HEK293 (cell line): ENCODE measurements around the gene OR10H3.

Experiments used
- CTCF ChIA-PET: fragments of 350-600 bp; formaldehyde crosslinking; extraction: SDS; loops from one replicate; lab custom pipeline; 2021; ENCODE audit warnings: antibody characterized with exemption; lab: Yijun Ruan, JAX
- POLR2A ChIA-PET: fragments of 300-600 bp; formaldehyde crosslinking; extraction: SDS; loops from one replicate; lab custom pipeline; 2020; ENCODE audit warnings: antibody characterized with exemption, inconsistent platforms; lab: Yijun Ruan, JAX
- H3K27ac ChIP-seq: fragments of 200-500 bp; sonication (Bioruptor generic); 2 replicates; pipeline ENCODE4 v1.5.1; 2014; ENCODE audit warnings: low read depth, low read length, control low read depth, inconsistent platforms; ENCODE audit errors: extremely low read depth
- H3K36me3 ChIP-seq, 2 experiments: fragments of 200-500 bp in 1 of 2; sonication (Bioruptor generic) in 1 of 2; 1 replicate in 1 of 2; 2 replicates in 1 of 2; pipeline ENCODE4 v1.5.1; 2014 to 2017; ENCODE audit warnings: inconsistent platforms in 2 of 2, low read length in 2 of 2; ENCODE audit not compliant: control insufficient read depth in 2 of 2, insufficient read depth in 1 of 2
- H3K4me1 ChIP-seq: fragments of 200-500 bp; sonication (Bioruptor generic); 2 replicates; pipeline ENCODE4 v1.5.1; 2014; ENCODE audit warnings: mild to moderate bottlenecking, low read length, inconsistent platforms; ENCODE audit not compliant: control insufficient read depth, insufficient read depth
- H3K4me3 ChIP-seq: 2 replicates; pipeline ENCODE4 v1.5.1; 2011; ENCODE audit warnings: low read depth, mild to moderate bottlenecking, control low read depth, low read length, moderate library complexity
- H3K9me3 ChIP-seq: fragments of 200-500 bp; sonication (Bioruptor generic); 2 replicates; pipeline ENCODE4 v1.5.1; 2014; ENCODE audit warnings: low read depth, low read length, inconsistent platforms; ENCODE audit not compliant: control insufficient read depth, insufficient read depth
- YY2 ChIP-seq: fragments of 450-650 bp; formaldehyde crosslinking; IDR thresholded peaks from 2 replicates; pipeline ENCODE4 v1.5.1; 2016; ENCODE audit warnings: missing biosample characterization, missing genetic modification characterization
- ZBTB48 ChIP-seq: fragments of 450-650 bp; formaldehyde crosslinking; IDR thresholded peaks from 2 replicates; pipeline ENCODE4 v1.5.1; 2016; ENCODE audit warnings: missing biosample characterization, missing genetic modification characterization
- ZBTB8A ChIP-seq: fragments of 450-650 bp; formaldehyde crosslinking; IDR thresholded peaks from 2 replicates; pipeline ENCODE4 v1.5.1; 2016; ENCODE audit warnings: missing biosample characterization, missing genetic modification characterization
- ZNF302 ChIP-seq: fragments of 450-650 bp; formaldehyde crosslinking; IDR thresholded peaks from 2 replicates; pipeline ENCODE4 v1.5.1; 2016; ENCODE audit warnings: missing biosample characterization, missing genetic modification characterization, low read depth
- ZNF404 ChIP-seq: fragments of 450-650 bp; formaldehyde crosslinking; IDR thresholded peaks from 2 replicates; pipeline ENCODE4 v1.5.1; 2017; ENCODE audit warnings: missing biosample characterization, missing genetic modification characterization
- ZNF433 ChIP-seq: fragments of 450-650 bp; formaldehyde crosslinking; IDR thresholded peaks from 2 replicates; pipeline ENCODE4 v1.5.1; 2016; ENCODE audit warnings: missing biosample characterization, missing genetic modification characterization, low read depth
- ZNF623 ChIP-seq: fragments of 450-650 bp; formaldehyde crosslinking; IDR thresholded peaks from 2 replicates; pipeline ENCODE4 v1.5.1; 2016; ENCODE audit warnings: missing biosample characterization, missing genetic modification characterization
- ZNF791 ChIP-seq: fragments of 450-650 bp; formaldehyde crosslinking; IDR thresholded peaks from 2 replicates; pipeline ENCODE4 v1.5.1; 2016; ENCODE audit warnings: missing biosample characterization, missing genetic modification characterization
- TF ChIP-seq, protein P1 (sequence below): fragments of 450-650 bp; formaldehyde crosslinking; IDR thresholded peaks from 2 replicates; pipeline ENCODE4 v1.5.1; 2016; ENCODE audit warnings: missing biosample characterization, missing genetic modification characterization, borderline replicate concordance
- TF ChIP-seq, protein P2 (sequence below): fragments of 450-650 bp; formaldehyde crosslinking; IDR thresholded peaks from 2 replicates; pipeline ENCODE4 v1.5.1; 2016; ENCODE audit warnings: missing biosample characterization, missing genetic modification characterization
- TF ChIP-seq, protein P3 (sequence below): fragments of 450-650 bp; formaldehyde crosslinking; IDR thresholded peaks from 2 replicates; pipeline ENCODE4 v1.5.1; 2016; ENCODE audit warnings: missing biosample characterization, missing genetic modification characterization
- TF ChIP-seq, protein P4 (sequence below): fragments of 450-650 bp; formaldehyde crosslinking; IDR thresholded peaks from 2 replicates; pipeline ENCODE4 v1.5.1; 2017; ENCODE audit warnings: missing biosample characterization, missing genetic modification characterization
- TF ChIP-seq, protein P5 (sequence below): fragments of 450-650 bp; formaldehyde crosslinking; IDR thresholded peaks from 2 replicates; pipeline ENCODE4 v1.5.1; 2017; ENCODE audit warnings: missing biosample characterization, missing genetic modification characterization
- TF ChIP-seq, protein P6 (sequence below): fragments of 450-650 bp; formaldehyde crosslinking; IDR thresholded peaks from 2 replicates; pipeline ENCODE4 v1.5.1; 2016; ENCODE audit warnings: missing biosample characterization, missing genetic modification characterization, borderline replicate concordance

Gene OR10H3

DNA sequence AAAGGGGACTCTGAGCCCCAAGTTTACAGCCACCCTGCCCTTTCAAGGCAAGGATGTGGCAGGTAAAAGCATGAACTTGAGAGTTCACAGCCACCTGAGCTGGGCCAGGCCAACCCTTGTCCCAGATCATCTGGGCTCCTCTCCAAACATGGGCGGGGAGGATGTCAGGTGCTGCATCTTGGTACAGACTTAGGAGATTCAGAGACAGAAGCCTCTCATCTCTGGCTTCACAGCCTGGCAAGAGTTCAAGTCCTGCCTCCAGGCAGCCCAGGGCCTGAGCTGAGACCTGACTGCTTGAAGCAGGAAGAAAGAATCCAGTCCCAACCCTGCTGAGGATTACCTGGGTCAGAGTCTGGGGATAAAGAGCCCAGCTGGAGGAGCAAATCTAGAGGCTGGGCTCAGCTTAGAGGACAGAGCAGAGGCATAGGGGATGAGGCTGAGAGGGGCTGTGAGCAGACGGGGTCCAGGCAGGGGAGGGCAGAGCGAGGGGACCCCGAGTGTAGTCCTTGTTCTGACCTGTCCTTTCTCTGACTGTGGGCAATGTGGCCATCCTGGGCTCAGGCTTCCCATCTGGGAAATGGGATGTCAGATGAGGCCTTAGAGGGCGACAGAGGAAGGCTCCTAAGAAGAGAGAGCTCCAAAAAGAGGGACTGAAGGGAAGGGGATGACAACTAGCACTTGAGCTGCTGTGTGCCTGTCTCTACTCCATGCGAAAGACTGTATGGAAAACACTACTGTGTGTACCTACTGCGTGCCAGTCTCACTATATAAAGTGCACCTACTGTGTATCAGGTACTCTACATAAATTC is 43.0 kb downstream of the OR10H3 start:
- H3K27ac ChIP-seq = no peak overlapping the region
- H3K4me3 ChIP-seq = no peak overlapping the region
- H3K36me3 ChIP-seq = no peaks in the 10 kb centered on the region
- no peaks in the 10 kb centered on the region for H3K4me1 ChIP-seq
- H3K9me3 ChIP-seq = no peaks in the 10 kb centered on the region
- no peak for TF ChIP-seq ZNF623 (tag by site-specific recombination)
- TF ChIP-seq ZNF404 (tag by site-specific recombination) = no peak
- TF ChIP-seq ZNF791 = no peak
- no peak for TF ChIP-seq ZBTB8A
- TF ChIP-seq, protein P1, sequence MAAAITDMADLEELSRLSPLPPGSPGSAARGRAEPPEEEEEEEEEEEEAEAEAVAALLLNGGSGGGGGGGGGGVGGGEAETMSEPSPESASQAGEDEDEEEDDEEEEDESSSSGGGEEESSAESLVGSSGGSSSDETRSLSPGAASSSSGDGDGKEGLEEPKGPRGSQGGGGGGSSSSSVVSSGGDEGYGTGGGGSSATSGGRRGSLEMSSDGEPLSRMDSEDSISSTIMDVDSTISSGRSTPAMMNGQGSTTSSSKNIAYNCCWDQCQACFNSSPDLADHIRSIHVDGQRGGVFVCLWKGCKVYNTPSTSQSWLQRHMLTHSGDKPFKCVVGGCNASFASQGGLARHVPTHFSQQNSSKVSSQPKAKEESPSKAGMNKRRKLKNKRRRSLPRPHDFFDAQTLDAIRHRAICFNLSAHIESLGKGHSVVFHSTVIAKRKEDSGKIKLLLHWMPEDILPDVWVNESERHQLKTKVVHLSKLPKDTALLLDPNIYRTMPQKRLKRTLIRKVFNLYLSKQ (tag by site-specific recombination) = no peak
- TF ChIP-seq, protein P2, sequence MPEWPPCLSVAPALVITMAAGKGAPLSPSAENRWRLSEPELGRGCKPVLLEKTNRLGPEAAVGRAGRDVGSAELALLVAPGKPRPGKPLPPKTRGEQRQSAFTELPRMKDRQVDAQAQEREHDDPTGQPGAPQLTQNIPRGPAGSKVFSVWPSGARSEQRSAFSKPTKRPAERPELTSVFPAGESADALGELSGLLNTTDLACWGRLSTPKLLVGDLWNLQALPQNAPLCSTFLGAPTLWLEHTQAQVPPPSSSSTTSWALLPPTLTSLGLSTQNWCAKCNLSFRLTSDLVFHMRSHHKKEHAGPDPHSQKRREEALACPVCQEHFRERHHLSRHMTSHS = no peak
- TF ChIP-seq, protein P3, sequence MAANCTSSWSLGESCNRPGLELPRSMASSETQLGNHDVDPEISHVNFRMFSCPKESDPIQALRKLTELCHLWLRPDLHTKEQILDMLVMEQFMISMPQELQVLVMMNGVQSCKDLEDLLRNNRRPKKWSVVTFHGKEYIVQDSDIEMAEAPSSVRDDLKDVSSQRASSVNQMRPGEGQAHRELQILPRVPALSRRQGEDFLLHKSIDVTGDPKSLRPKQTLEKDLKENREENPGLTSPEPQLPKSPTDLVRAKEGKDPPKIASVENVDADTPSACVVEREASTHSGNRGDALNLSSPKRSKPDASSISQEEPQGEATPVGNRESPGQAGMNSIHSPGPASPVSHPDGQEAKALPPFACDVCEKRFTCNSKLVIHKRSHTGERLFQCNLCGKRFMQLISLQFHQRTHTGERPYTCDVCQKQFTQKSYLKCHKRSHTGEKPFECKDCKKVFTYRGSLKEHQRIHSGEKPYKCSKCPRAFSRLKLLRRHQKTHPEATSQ (tag by site-specific recombination) = no peak
- TF ChIP-seq, protein P4, sequence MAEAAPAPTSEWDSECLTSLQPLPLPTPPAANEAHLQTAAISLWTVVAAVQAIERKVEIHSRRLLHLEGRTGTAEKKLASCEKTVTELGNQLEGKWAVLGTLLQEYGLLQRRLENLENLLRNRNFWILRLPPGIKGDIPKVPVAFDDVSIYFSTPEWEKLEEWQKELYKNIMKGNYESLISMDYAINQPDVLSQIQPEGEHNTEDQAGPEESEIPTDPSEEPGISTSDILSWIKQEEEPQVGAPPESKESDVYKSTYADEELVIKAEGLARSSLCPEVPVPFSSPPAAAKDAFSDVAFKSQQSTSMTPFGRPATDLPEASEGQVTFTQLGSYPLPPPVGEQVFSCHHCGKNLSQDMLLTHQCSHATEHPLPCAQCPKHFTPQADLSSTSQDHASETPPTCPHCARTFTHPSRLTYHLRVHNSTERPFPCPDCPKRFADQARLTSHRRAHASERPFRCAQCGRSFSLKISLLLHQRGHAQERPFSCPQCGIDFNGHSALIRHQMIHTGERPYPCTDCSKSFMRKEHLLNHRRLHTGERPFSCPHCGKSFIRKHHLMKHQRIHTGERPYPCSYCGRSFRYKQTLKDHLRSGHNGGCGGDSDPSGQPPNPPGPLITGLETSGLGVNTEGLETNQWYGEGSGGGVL (tag by site-specific recombination) = no peak
- no peak for TF ChIP-seq YY2 (tag by site-specific recombination)
- TF ChIP-seq, protein P5, sequence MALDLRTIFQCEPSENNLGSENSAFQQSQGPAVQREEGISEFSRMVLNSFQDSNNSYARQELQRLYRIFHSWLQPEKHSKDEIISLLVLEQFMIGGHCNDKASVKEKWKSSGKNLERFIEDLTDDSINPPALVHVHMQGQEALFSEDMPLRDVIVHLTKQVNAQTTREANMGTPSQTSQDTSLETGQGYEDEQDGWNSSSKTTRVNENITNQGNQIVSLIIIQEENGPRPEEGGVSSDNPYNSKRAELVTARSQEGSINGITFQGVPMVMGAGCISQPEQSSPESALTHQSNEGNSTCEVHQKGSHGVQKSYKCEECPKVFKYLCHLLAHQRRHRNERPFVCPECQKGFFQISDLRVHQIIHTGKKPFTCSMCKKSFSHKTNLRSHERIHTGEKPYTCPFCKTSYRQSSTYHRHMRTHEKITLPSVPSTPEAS (tag by site-specific recombination) = no peak
- TF ChIP-seq ZBTB48 (tag by site-specific recombination) = no peak
- TF ChIP-seq, protein P6, sequence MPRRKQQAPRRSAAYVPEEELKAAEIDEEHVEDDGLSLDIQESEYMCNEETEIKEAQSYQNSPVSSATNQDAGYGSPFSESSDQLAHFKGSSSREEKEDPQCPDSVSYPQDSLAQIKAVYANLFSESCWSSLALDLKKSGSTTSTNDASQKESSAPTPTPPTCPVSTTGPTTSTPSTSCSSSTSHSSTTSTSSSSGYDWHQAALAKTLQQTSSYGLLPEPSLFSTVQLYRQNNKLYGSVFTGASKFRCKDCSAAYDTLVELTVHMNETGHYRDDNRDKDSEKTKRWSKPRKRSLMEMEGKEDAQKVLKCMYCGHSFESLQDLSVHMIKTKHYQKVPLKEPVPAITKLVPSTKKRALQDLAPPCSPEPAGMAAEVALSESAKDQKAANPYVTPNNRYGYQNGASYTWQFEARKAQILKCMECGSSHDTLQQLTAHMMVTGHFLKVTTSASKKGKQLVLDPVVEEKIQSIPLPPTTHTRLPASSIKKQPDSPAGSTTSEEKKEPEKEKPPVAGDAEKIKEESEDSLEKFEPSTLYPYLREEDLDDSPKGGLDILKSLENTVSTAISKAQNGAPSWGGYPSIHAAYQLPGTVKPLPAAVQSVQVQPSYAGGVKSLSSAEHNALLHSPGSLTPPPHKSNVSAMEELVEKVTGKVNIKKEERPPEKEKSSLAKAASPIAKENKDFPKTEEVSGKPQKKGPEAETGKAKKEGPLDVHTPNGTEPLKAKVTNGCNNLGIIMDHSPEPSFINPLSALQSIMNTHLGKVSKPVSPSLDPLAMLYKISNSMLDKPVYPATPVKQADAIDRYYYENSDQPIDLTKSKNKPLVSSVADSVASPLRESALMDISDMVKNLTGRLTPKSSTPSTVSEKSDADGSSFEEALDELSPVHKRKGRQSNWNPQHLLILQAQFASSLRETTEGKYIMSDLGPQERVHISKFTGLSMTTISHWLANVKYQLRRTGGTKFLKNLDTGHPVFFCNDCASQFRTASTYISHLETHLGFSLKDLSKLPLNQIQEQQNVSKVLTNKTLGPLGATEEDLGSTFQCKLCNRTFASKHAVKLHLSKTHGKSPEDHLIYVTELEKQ (tag by site-specific recombination) = no peak
- no peak for TF ChIP-seq ZNF433 (tag by site-specific recombination)
- TF ChIP-seq ZNF302 (tag by site-specific recombination) = no peak
- TF ChIP-seq, all 188 proteins: peak for 0
- CTCF ChIA-PET = interaction anchor here (0.6 kb wide), 1 partner anchor 661 kb away, joined by 4 read pairs; no protein-coding TSS in a partner anchor
- POLR2A ChIA-PET = no interaction called here
